Neural cell (in vitro differentiated cells): ENCODE data around the gene MPO. TPM values are rescaled to one million over a fixed set of nuclear protein-coding genes. Genes with fewer than 3 reads are reported as not detected.

Experiments used
- H2AFZ ChIP-seq: fragments of 200-600, 300-800 bp; sonication (generic), shearing (Covaris generic); 2 replicates; pipeline ENCODE4 v1.6.0; 2014; ENCODE audit warnings: low read depth, mild to moderate bottlenecking, antibody characterized with exemption, low read length, moderate library complexity
- H3F3A ChIP-seq: fragments of 200-600 bp; shearing (Covaris generic); 2 replicates; pipeline ENCODE4 v1.6.1; 2016; ENCODE audit warnings: mild to moderate bottlenecking, moderate library complexity, mixed read lengths, antibody characterized with exemption, low read length; ENCODE audit not compliant: insufficient read depth, poor library complexity, severe bottlenecking
- H3K27ac ChIP-seq: fragments of 200-600, 300-800 bp; sonication (generic), shearing (Covaris generic); 2 replicates; pipeline ENCODE4 v1.5.1; 2014; ENCODE audit warnings: mild to moderate bottlenecking, low read length, moderate library complexity
- H3K27me3 ChIP-seq: fragments of 300-800, 200-600 bp; sonication (generic), shearing (Covaris generic); 2 replicates; pipeline ENCODE4 v1.6.0; 2014; ENCODE audit warnings: mild to moderate bottlenecking, low read depth, low read length, moderate library complexity; ENCODE audit not compliant: insufficient read depth
- H3K36me3 ChIP-seq: fragments of 300-800, 200-600 bp; sonication (generic), shearing (Covaris generic); 2 replicates; pipeline ENCODE4 v1.5.1; 2014; ENCODE audit warnings: mild to moderate bottlenecking, antibody characterized with exemption, low read length, moderate library complexity; ENCODE audit not compliant: insufficient read depth
- H3K4me2 ChIP-seq: fragments of 300-800, 200-600 bp; sonication (generic), shearing (Covaris generic); 2 replicates; pipeline ENCODE4 v1.6.0; 2014; ENCODE audit warnings: mild to moderate bottlenecking, low read length
- H3K4me3 ChIP-seq: fragments of 300-800, 200-600 bp; sonication (generic), shearing (Covaris generic); 2 replicates; pipeline ENCODE4 v1.5.1; 2014; ENCODE audit warnings: mild to moderate bottlenecking, low read length, moderate library complexity
- H3K79me2 ChIP-seq: fragments of 200-600 bp; shearing (Covaris generic); replicated peaks from 2 replicates; pipeline ENCODE4 v1.6.0; 2014; ENCODE audit warnings: mild to moderate bottlenecking, low read length, moderate library complexity; ENCODE audit not compliant: insufficient read depth
- H3K9ac ChIP-seq: fragments of 300-800, 200-600 bp; sonication (generic), shearing (Covaris generic); 2 replicates; pipeline ENCODE4 v1.6.1; 2016; ENCODE audit warnings: mild to moderate bottlenecking, low read length, mixed read lengths
- H3K9me2 ChIP-seq: fragments of 200-600 bp; shearing (Covaris generic); 2 replicates; pipeline ENCODE4 v1.6.1; 2016; ENCODE audit warnings: mild to moderate bottlenecking, low read length, mixed read lengths; ENCODE audit not compliant: insufficient read depth
- H3K9me3 ChIP-seq: fragments of 200-600, 300-800 bp; sonication (generic), shearing (Covaris generic); 2 replicates; pipeline ENCODE4 v1.6.1; 2016; ENCODE audit warnings: mild to moderate bottlenecking, mixed run types, low read length, moderate library complexity, mixed read lengths
- H4K20me1 ChIP-seq: fragments of 200-600 bp; shearing (Covaris generic); 2 replicates; pipeline ENCODE4 v1.6.1; 2016; ENCODE audit warnings: mild to moderate bottlenecking, mixed run types; ENCODE audit not compliant: insufficient read depth
- CTCF ChIP-seq: fragments of 450-650 bp; IDR thresholded peaks from 2 replicates; pipeline ENCODE4 v1.5.1; 2014; ENCODE audit warnings: antibody characterized with exemption, mild to moderate bottlenecking, moderate library complexity; ENCODE audit not compliant: poor library complexity, severe bottlenecking
- EP300 ChIP-seq: fragments of 450-650 bp; conservative IDR thresholded peaks from 2 replicates; pipeline ENCODE4 v1.6.1; 2014; ENCODE audit warnings: antibody characterized with exemption, mild to moderate bottlenecking, moderate library complexity; ENCODE audit not compliant: poor library complexity, severe bottlenecking
- EZH2 ChIP-seq: fragments of 200-600, 300-800 bp; shearing (Covaris generic), sonication (generic); IDR thresholded peaks from 2 replicates; pipeline ENCODE4 v1.6.1; 2014; ENCODE audit warnings: antibody characterized with exemption, low read length, borderline replicate concordance, mild to moderate bottlenecking; ENCODE audit not compliant: insufficient read depth, poor library complexity, severe bottlenecking
- MXI1 ChIP-seq: fragments of 450-650 bp; conservative IDR thresholded peaks from 2 replicates; pipeline ENCODE4 v1.6.1; 2014; ENCODE audit warnings: antibody characterized with exemption, mild to moderate bottlenecking; ENCODE audit not compliant: poor library complexity, severe bottlenecking
- POLR2AphosphoS5 ChIP-seq: IDR thresholded peaks from 2 replicates; pipeline ENCODE4 v1.6.1; 2012
- RAD21 ChIP-seq: fragments of 450-650 bp; conservative IDR thresholded peaks from 2 replicates; pipeline ENCODE4 v1.6.1; 2014; ENCODE audit warnings: antibody characterized with exemption, mild to moderate bottlenecking, moderate library complexity
- REST ChIP-seq: IDR thresholded peaks from 2 replicates; pipeline ENCODE4 v1.6.1; 2012; ENCODE audit warnings: borderline replicate concordance
- SMC3 ChIP-seq: fragments of 450-650 bp; conservative IDR thresholded peaks from 2 replicates; pipeline ENCODE4 v1.6.1; 2014; ENCODE audit warnings: antibody characterized with exemption, mild to moderate bottlenecking, moderate library complexity; ENCODE audit not compliant: poor library complexity
- TAF1 ChIP-seq: IDR thresholded peaks from 2 replicates; pipeline ENCODE4 v1.6.1; 2012; ENCODE audit warnings: low read depth
- polyA plus RNA-seq: library from polyadenylated mRNA; depleted of rRNA; stranded (reverse); fragments of >200 nt; gene quantifications from 2 replicates; pipeline ENCODE4 v1.2.3, GENCODE V29; 2014

Gene MPO
- polyA plus RNA-seq, 1 donor from 2014 or later: not detected

- TF ChIP-seq MXI1: no peak
- no peak for TF ChIP-seq RAD21
- no peak for TF ChIP-seq SMC3
- TF ChIP-seq POLR2AphosphoS5: no peak
- no peak for TF ChIP-seq TAF1
- TF ChIP-seq EP300: no peak
- no peak for TF ChIP-seq EZH2
- no peak for TF ChIP-seq CTCF
- no peak for TF ChIP-seq REST
- H3K27ac ChIP-seq: no peak overlapping the region
- H3K27me3 ChIP-seq: peaks cover 31% of the 10 kb centered on the region
- peak overlapping the region; percentile 59 for H3K4me2 ChIP-seq
- H3K9ac ChIP-seq: peak overlapping the region; percentile 76
- no peaks in the 10 kb centered on the region for H3K9me2 ChIP-seq
- peak overlapping the region; percentile 83 for H2AFZ ChIP-seq
- no peaks in the 10 kb centered on the region for H3F3A ChIP-seq
- H3K36me3 ChIP-seq: no peaks in the 10 kb centered on the region
- no peaks in the 10 kb centered on the region for H3K9me3 ChIP-seq
- H4K20me1 ChIP-seq: no peaks in the 10 kb centered on the region
- H3K4me3 ChIP-seq: peak overlapping the region; percentile 84
- H3K79me2 ChIP-seq: no peaks in the 10 kb centered on the region
Observed at GRCh38 chr17:58248955-58249269, 31.8 kb downstream of the MPO start.

GRCh38 chr17:58247511-58248363 is 33.0 kb downstream of the MPO start:
- no peaks in the 10 kb centered on the region for H3K9me3 ChIP-seq
- H3K4me2 ChIP-seq: no peak overlapping the region
- H2AFZ ChIP-seq: no peak overlapping the region
- no peaks in the 10 kb centered on the region for H3K79me2 ChIP-seq
- H3K9ac ChIP-seq: no peak overlapping the region
- no peak for TF ChIP-seq SMC3
- TF ChIP-seq TAF1: no peak
- no peak for TF ChIP-seq MXI1
- TF ChIP-seq POLR2AphosphoS5: no peak
- no peak for TF ChIP-seq EP300
- TF ChIP-seq EZH2: no peak
- TF ChIP-seq CTCF: no peak
- no peak for TF ChIP-seq RAD21
- no peak for TF ChIP-seq REST
- H3K9me2 ChIP-seq: no peaks in the 10 kb centered on the region
- no peak overlapping the region for H3K27ac ChIP-seq
- peaks cover 31% of the 10 kb centered on the region for H3K27me3 ChIP-seq
- no peaks in the 10 kb centered on the region for H3K36me3 ChIP-seq
- no peaks in the 10 kb centered on the region for H4K20me1 ChIP-seq
- no peak overlapping the region for H3K4me3 ChIP-seq
- H3F3A ChIP-seq: no peaks in the 10 kb centered on the region
